Measurements from ENCODE around the gene PTBP1. TPM values are rescaled to one million over a fixed set of nuclear protein-coding genes. Genes with fewer than 3 reads are reported as not detected.

PTBP1 gene
- total RNA-seq, 1 donor from 2014 or later: 124 TPM

DNA sequence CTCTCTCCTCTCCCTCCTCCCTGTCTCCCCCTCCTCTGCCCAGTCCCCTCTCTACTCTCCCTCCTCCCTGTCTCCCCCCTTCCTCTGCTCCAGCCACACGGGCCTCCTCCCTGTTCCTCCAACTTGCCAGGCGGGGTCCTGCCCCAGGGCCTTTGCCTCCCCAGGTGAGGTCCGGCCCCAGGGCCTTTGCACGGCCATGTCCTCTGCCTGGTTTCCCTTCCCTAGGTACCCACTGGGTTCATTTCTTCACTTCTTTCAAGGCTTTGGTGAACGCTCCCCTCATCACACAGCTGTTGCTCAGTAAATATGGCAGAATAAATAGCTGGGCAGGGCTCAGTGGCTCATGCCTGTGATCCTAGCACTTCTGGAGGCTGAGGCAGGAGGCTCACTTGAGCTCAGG lies 25.2 kb upstream of the PTBP1 start:
- no peak for DNase-seq (ENCODE audit: low read depth in 2 of 2)

DNA sequence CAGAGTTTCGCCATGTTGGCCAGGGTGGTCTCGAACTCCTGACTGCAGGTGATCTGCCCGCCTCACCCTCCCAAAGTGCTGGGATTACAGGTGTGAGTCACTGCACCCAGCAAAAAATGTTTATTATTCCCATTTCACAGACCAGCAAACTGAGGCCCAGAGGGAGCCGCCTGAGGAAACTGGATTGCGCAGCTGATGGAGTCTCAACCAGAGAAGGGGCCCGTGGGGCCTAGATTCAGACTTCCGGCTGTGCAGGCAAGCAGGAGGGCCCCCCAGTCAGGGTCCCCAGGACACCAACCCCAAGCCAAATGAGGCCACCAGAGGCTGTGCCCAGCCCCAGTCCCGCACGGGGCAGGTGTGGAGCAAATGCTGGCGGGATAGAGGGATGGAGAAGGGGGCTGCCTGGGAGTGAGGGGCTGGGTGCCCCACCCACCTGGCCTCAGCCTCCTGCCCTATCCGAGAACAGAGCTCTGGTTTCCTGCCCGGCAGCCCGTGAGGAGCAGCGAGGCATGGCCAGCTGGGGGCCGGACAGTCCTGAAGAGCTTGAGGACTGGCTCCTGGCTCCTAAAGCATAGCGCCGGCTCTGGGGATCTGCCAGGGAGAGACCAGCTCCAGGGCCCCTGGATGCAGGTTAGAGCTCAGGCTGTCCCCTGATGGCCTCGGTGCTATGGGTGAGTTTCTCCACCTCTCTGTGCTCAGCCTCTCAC lies 24.4 kb upstream of the PTBP1 start:
- DNase-seq (ENCODE audit: low read depth in 2 of 2): no peak

DNA sequence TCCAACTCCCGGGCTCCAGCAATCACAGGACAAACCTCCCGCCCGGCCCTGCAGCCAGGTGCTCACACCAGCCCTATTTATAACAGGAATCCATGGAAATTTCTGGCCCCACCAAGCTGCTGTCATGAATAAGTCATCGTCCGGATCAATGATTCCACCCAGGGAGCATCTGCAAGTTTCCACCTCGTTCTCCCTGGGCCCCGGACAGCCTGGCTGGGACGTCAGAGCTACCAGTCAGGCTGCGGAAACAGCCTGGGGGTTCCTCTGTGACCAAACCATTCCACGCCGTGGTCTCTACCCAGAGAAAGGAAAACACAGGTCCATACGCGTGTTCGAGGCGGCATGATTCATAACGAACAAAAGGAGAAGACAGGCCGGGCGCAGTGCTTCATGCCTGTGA lies 20.7 kb upstream of the PTBP1 start:
- no peak for DNase-seq (ENCODE audit: low read depth in 2 of 2)

DNA sequence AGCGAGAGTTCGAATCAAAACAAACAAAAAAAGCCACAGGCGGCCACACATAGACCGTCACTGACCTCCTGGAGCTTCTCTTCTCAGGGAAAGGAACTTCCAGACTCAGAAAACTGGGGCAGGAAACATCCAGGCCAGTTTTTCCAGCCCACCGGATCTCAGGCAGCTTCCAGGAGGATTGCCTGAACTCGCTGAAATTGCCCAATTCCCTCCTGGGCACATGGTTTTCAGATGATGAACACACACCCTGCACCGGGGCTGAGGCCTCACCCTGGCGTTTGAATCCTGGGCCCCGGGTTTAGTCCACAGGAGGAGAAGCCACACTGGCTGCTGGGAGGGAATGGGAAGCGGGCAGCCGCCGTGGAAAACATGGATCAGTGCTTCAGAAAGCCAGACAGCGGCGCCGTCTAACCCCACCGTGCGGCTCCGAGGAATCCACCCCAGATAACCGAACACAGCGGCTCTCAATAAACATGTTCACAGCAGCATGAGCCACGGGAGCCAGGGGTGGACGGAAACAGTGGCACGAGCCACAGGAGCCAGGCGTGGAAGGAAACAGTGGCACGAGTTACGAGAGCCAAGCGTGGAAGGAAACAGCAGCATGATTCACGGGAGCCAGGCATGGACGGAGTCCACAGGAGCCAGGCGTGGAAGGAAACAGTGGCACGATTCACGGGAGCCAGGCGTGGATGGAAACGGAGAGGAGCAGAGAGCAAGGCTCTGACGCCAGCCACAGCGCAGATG lies 18.2 kb upstream of the PTBP1 start:
- DNase-seq (ENCODE audit: low read depth in 2 of 2): peak; percentile 62 to 75

DNA sequence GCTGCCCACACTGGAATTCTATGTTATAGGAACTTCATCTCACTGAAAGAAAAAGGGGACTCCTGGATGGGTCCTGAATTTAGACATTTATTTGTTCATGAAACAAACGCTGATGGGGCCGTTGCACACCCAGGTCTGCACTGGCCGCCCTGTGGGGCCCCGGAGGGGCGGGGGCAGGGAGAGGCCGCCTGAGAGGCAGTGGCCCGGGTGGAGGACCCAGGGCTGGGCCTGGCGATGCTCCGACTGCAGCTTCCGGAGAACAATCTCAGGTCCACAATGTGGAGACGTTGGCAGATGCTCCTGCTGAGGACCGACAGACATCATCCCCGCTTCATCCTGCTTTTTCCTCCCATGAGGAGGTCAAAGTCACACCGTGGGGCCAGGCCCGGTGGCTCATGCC lies 16.3 kb upstream of the PTBP1 start:
- no peak for DNase-seq (ENCODE audit: low read depth in 2 of 2)

DNA sequence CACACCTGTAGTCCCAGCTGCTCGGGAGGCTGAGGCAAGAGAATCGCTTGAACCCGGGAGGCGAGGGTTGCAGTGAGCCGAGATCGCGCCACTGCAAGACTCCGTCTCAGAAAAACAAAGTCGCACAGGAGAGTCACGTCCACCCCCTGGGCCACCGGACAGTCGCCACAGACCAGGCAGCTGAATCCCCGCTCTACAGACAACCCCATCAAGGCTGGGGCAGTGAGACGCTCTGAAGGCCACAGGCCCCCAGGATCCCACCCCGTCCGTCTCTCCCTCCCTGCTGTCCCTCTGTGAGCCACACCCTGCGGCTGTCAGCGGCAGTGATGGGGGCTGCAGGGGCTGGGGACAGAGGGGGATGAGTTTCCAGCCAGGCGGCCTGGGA lies 15.5 kb upstream of the PTBP1 start:
- no peak for DNase-seq (ENCODE audit: low read depth in 2 of 2)

DNA sequence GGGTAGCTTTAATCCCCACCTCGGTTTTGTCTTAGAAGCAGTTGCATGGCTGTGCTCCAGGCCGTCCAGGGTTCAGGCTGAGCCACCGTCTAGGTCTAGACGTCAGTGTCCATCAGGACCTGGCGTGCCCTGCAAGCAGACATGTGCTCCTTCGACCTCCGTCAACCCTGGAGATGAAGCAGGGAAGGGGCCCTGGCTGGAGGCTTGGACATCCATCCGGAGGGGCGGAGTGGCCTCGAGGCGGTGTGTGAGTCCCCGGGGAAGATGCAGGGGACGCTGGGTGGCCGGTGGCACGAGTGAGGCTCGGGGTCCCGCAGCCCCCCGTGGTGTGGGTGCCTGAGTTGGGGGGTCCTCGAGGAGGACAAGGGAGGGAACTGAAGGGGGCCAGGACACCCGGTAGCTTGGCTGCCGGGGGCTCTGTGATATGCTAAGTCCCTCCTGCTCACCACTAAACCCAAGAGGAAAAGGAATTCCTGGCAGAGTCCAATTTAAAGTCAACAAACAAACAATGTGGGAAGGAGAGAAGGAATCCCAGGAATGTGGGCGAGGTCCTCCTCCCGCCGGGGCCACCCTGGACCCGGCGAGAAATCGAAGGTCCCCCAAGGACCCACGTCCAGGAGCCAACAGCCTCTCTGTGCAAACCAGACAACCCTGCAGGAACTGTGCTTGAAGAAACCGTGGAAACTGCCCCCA lies 14.9 kb upstream of the PTBP1 start:
- DNase-seq (ENCODE audit: low read depth in 2 of 2): peak; percentile 46 to 63

DNA sequence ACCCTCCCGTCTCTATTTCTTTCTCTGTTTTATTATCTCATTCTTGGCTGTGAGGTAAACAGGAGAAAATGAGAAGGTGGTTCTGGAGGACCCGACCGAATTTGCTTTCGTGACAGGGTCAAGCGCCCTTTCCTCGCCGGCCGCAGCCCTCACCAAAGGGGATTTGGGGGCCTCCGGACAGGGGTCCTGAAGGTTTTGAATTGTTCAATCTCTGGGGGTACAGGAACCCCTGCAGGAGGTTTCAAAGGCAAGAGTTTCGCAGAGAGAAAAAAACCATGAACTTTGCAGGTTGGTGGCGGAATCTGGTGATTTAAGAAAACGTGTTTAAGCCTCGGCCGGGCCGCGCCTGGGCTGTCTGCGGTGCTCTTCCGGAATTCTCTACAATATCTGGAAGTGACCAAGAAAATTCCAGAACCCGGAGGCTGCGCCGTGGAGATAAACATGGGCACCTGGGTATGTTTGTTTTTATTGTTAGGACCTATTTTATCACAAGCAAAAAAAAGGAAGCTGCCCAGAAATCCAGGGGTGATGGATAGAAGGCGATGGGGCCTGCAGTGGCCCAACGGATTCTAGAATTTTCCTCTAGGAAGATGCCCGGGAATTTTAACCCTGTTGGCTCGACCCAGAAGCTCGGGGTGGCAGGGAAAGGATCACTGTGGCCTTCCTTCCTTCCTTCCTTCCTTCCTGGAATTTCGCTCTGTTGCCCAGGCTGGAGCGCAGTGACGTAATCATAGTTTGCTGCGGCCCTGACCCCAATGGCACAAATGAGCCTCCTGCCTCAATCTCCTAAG lies 14.2 kb upstream of the PTBP1 start:
- DNase-seq (ENCODE audit: low read depth in 2 of 2): peak; percentile 80 to 81

DNA sequence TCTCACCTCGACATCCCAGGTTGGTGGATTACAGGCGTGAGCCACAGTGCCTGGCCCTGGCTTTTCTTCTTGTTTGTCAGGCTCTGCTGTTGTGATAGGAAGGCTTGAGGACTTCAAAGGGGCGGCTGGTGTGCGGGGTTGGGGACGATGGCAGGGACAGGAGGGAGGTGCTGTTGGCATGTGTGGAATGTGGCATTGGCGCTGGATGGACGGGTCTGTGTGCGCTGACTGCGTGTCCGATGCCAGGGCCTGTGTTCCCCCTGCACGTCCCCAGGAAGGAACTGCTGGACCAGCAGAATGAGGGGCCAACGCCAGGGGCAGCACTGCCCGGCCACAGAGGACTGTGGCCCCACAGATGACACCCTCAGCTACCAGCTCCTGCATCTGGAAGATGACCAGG lies 12.7 kb upstream of the PTBP1 start:
- peak in 1 of 2 donors; percentile 48 for DNase-seq (ENCODE audit: low read depth in 2 of 2)

DNA sequence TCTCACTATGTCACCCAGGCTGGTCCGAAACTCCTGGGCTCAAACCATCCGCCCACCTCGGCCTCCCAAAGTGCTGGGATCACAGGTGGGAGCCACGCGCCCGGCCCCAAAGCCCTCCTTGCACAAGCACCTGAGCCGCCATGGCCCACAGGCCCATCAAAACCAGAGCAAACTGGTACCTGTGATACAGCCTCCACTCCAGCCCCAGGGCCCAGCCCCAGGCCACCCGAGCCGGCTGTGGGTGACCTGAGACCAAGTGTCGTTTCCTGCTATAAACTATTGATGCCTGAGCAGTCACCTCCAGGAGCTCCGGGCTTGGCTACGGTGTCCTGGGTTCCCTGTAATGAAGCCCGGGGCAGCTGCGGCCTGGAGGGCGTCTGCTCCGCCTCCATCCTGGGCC lies 9.7 kb upstream of the PTBP1 start:
- DNase-seq (ENCODE audit: low read depth in 2 of 2): no peak

DNA sequence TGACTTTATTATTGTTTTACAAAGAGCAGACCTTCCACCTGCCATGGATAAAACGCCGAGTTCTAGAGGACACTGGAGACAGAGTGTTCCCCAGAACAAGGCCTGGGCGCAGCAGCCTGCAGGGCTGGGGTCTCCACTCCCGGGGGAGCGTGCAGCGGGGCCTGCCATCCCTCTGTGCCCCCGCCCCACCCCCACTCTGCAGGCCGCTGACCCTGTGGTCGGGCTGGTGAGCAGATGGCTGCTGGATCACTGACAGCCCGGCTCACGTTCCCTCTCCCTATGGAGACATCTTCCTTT lies 8.6 kb upstream of the PTBP1 start:
- DNase-seq (ENCODE audit: low read depth in 2 of 2): no peak

DNA sequence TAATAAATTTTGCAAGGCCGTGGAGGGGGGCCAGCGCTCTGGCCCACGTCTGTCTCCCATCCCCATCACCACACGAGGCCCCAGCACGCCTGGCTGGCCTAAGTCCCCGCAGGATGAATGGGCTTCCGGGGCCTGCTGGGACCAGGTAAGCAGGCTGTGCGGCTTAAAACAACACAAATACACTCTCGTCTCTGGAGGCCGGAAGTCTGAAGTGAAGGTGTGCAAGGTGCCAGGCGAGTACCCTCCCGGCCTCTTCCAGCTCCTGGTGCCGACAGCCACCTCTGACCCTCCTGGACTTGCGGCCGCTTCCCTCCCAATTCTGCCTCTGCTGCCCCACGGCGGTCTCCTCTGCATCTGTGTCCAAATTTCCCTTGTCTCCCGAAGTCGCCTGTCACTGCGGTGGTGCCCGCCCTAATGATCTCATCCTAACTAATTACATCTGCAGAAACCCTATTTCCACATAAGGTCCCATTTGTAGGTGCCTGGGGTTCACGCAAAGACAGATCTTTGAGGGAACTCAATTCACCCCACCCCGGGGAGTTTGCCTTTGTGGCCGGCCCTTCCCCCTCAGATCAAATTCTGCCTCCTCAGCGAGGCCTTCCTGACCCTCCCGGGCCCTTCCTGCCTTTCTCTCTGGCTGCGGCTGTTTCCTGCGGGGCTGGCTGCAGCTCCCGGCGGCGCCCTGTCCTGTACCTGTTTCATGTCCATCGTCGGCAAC lies 8.1 kb upstream of the PTBP1 start:
- DNase-seq (ENCODE audit: low read depth in 2 of 2): peak; percentile 65 to 83

DNA sequence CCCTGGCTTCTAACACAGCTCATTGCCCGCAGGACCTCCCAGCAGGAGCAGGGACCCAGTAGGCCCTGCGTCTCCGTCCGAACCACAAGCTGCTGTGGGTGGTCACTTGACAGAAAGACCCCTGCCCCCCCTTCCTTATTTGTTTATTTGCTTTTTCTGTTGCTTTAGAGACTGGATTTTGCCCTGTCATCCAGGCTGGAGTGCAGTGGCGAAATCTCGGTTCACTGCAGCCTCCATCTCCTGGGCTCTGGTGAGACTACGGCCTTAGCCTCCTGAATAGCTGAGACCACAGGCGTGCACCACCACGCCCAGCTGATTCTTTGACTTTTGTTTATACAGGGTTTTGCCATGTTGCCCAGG lies 7.6 kb upstream of the PTBP1 start:
- DNase-seq (ENCODE audit: low read depth in 2 of 2): no peak

DNA sequence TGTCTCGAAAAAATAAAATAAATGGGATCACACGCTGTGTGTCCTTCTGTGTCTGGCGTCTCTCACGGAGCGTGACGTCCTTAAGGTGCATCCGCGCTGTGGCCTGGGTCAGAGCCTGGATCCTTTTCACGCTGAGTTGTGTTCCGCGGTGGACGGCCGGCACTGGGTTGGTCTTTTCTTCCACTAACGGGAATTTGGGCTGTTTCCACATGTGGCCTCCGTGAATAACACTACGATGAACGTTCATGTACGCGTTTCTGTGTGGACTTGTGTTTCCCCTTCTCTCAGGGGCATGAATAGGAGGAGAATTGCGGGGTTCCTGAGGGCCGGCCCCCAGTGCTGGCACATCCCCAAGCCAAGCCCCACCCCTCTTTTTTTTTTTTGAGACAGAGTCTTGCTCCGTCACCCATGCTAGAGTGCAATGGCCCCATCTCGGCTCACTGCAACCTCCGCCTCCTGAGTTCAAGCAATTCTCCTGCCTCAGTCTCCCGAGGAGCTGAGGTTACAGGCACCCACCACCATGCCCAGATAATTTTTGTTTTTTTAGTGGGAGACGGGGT lies 6.2 kb upstream of the PTBP1 start:
- DNase-seq (ENCODE audit: low read depth in 2 of 2): no peak

DNA sequence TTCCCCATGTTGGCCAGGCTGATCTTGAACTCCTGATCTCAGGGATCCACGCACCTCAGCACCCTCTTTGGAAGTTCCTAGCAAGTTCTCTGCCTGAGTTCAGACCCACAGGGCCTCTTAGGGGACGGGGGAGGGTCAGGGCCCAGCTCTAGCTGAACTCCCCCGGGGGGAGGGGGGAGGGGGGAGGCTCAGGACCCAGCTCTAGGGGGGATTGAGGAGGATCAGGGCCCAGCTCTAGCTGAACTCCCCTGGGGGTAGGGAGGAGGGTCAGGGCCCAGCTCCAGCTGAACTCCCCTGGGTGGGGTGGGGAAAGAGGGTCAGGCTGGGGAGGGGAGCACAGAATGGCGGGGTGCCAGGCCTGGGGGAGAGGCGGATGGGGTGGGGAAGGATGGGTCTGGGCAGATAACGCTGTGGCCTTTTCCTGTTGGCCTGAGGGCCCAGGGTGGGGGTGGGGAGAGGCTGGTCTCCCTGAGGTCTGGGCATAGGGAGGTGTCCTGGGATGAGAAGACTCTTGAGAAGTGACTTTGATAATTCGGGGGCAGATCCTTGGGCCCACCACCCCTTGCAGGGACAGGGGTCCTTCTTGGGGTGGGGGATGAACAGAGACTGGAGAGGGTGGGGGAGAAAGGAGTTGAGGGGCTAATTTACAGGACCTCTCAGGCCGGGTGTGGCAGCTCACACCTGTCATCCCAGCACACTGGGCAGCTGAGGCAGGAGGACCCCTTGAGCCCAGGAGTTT lies 5.5 kb upstream of the PTBP1 start:
- DNase-seq (ENCODE audit: low read depth in 2 of 2): peak in 1 of 2 donors; percentile 76

DNA sequence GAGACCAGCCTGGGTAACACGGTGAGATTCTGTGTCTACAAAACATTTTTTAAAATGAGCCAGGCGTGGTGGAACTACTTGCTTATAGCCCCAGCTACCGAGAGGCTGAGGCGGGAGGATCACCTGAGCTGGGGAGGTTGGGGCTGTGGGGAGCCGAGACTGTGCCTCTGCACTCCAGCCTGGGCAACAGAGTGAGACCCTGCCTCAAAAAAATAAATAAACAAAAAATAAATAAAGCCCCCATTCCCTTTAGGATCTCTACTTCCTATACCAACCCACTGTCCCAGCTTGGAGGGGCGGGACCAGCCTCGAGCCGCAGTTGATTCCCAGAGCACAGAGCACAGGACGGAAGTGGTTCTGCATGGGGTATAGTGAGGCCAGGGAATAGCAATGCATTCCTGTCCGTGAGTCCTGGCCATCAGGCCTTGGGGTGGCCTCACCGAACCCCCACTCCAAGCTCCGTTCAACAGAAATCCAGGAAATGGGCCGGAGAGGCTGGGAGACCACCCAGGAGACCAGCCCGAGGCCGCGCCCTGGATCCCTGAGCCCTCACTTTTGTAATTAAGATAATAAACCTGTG lies 4.9 kb upstream of the PTBP1 start:
- peak in 1 of 2 donors; percentile 73 for DNase-seq (ENCODE audit: low read depth in 2 of 2)

DNA sequence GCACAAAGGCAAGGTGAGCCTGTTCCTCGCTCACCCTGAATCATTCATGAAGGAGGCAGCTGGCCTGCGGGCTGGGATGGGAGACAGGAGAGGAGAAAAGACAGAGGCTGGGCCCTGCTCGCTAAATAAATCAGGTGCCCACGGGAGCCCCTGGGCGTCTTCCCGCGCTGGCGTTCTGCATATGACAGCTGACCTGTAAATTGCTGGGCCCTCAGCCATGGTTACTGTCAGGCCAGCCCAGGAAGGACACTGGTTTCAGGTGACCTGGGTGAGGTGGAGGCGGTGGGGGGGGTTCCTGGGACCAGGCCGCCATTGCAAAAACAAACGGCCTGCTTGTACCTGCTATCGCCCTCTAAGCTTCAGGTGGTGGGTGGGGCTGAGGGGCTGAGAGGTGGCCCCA lies 3.4 kb upstream of the PTBP1 start:
- no peak for DNase-seq (ENCODE audit: low read depth in 2 of 2)

DNA sequence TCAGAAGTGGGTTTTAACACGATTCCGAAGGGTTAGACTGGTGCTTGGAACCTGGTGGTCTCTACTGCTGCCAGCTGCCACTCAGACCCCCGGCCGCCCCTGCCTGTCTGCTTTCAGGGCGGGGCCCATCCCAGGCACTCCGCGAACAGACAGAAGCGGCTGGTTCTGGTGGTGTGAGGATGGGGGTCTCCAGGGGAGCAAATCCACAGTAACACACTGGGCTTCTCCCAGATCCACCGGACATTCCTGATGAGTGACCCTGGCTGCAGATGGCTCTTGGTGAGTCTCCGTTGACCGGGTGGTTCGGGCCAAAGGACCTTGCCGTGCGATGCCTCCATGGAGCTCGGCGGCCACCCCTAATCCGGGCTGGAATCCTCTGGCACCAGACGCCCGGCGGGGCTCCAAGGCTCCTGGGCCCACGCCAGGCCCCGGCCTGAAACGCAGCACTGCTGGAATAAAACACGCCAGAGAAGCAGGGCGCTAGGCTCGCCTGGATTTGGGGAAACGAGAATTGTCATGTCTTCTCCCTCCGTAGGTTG lies 2.1 kb upstream of the PTBP1 start:
- no peak for DNase-seq (ENCODE audit: low read depth in 2 of 2)

DNA sequence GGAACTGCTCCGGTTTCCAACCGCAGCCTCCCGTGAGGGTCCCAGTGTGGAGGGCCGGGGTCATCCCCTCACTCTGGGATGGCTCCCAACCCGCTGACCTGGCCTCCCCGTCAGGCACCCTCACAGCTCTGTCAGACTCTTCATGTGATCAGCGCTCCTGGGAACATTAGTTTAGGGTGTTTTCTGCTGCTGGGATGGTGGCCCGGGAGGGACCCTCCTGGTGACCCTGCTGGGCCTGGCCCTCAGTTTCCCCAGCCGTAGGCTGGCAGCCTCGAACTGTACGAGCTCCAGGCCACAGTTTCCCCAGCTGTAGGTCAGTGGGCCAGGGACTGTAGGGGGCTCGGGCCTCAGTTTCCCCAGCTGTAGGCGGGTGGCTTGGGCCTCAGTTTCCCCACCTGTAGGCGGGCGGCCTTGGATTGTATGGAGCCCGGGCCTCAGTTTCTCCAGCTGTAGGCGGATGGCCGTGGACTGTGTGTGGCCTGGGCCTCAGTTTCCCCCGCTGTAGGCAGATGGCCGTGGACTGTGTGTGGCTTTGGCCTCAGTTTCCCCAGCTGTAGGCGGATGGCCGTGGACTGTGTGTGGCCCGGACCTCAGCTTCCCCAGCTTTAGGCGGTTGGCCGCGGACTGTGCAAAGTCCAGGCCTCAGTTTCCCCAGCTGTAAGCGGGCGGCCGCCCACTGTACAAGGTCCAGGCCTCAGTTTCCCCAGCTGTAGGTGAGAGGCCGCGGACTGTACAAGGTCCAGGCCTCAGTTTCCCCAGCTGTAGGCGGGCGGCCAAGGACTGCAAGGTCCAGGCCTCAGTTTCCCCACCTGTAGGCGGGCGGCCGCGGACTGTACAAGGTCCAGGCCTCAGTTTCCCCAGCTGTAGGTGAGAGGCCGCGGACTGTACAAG lies 1.3 kb upstream of the PTBP1 start:
- no peak for DNase-seq (ENCODE audit: low read depth in 2 of 2)
